Tibial artery (tissue), 4 donors: ENCODE data around the gene ZNF436.

ENCODE experiments used
- DNase-seq, 2 donors: peaks; one replicate each; pipeline ENCODE4 v3.0.0-alpha.2; 2019
- H3K27ac ChIP-seq, 2 donors: fragments of 200-600 bp; sonication (generic) in 1 of 2; 1 replicate in 1 of 2; 2 replicates in 1 of 2; pipeline ENCODE4 v1.5.1; 2018 to 2019; ENCODE audit warnings: mild to moderate bottlenecking in 1 of 2
- H3K27me3 ChIP-seq, 2 donors: fragments of 200-600 bp; sonication (generic) in 1 of 2; one replicate each; pipeline versions ENCODE4 v1.5.1 to v1.6.0; 2016 to 2019
- H3K36me3 ChIP-seq, 3 donors: fragments of 200-600 bp; sonication (generic) in 2 of 3; one replicate each; pipeline ENCODE4 v1.5.1; 2016 to 2019; ENCODE audit warnings: mild to moderate bottlenecking in 2 of 3
- H3K4me1 ChIP-seq, 4 donors: fragments of 200-600 bp; sonication (generic) in 2 of 4; 1 replicate in 3 of 4; 2 replicates in 1 of 4; pipeline ENCODE4 v1.5.1; 2016 to 2019
- H3K4me3 ChIP-seq, 2 donors: fragments of 200-600 bp; sonication (generic) in 1 of 2; 1 replicate in 1 of 2; 2 replicates in 1 of 2; pipeline ENCODE4 v1.5.1; 2018 to 2019; ENCODE audit warnings: mild to moderate bottlenecking in 2 of 2
- H3K9me3 ChIP-seq, 3 donors: fragments of 200-600 bp; sonication (generic) in 1 of 3; one replicate each; pipeline ENCODE4 v1.5.1; 2016 to 2019
- CTCF ChIP-seq, 2 experiments: fragments of 200-600 bp in 1 of 2; fragments of 450-650 bp in 1 of 2; IDR thresholded peaks; one replicate each; pipeline ENCODE4 v1.5.1; 2017 to 2019; ENCODE audit warnings: antibody characterized with exemption in 2 of 2, mild to moderate bottlenecking in 1 of 2, moderate library complexity in 1 of 2
- intact Hi-C: fragments of 100-400 bp; cut with DNase I; formaldehyde crosslinking; loops from one replicate; pipeline ENCODE4 v1.15.0; 2023; ENCODE audit warnings: low total_unique reads

The ZNF436 gene

GRCh38 chr1:23369335-23370013 lies at the start of gene ZNF436:
Gene ZNF436, minus strand, starts transcription at chr1:23369836. Its CDS starts 1,831 bp downstream, at chr1:23368005.
- H3K4me1 ChIP-seq, result peaks cover 0 to 47% (median 39%) of the 10 kb centered on the region in 4 donors
- intact Hi-C loops, result loop anchor here (2.0 to 10.0 kb wide), 2 partner anchors 25 to 165 kb away; partner anchors contain the start of genes E2F2 and HNRNPR
- H3K36me3 ChIP-seq, result peaks cover 13 to 23% (median 20%) of the 10 kb centered on the region in 3 donors
- no peak for TF ChIP-seq CTCF (IDR thresholded peaks at IDR 0.05)
- H3K27me3 ChIP-seq, result no peaks in the 10 kb centered on the region
- peak within 1 kb of the TSS; percentile 71 to 95 for H3K4me3 ChIP-seq
- H3K27ac ChIP-seq, result peak within 1 kb of the TSS; percentile 98 to 99
- peak; percentile 86 to 91 for DNase-seq
- peaks cover 0 to 8% (median 0%) of the 10 kb centered on the region in 3 donors for H3K9me3 ChIP-seq

- H3K4me3 ChIP-seq, result no peak overlapping the region
- peaks cover 0 to 25% (median 18%) of the 10 kb centered on the region in 4 donors for H3K4me1 ChIP-seq
- TF ChIP-seq CTCF (IDR thresholded peaks at IDR 0.05), result no peak
- intact Hi-C loops, result no loop called here
- H3K27me3 ChIP-seq, result no peaks in the 10 kb centered on the region
- no peak for DNase-seq
- H3K9me3 ChIP-seq, result no peaks in the 10 kb centered on the region
- H3K36me3 ChIP-seq, result peaks cover 0 to 26% (median 12%) of the 10 kb centered on the region in 3 donors
- no peak overlapping the region for H3K27ac ChIP-seq
Observed at GRCh38 chr1:23419180-23419579, 49.5 kb upstream of the ZNF436 start.

GRCh38 chr1:23417570-23417969 lies 47.9 kb upstream of the ZNF436 start:
- DNase-seq, result no peak
- no peak for TF ChIP-seq CTCF (IDR thresholded peaks at IDR 0.05)
- Histone ChIP-seq H3K36me3 (peaks cover 0 to 26% (median 12%) of the 10 kb centered on the region in 3 donors), H3K4me1 (peaks cover 0 to 13% (median 6%) of the 10 kb centered on the region in 4 donors), H3K4me3 (no peak overlapping the region), H3K27me3 (no peaks in the 10 kb centered on the region), H3K9me3 (no peaks in the 10 kb centered on the region), H3K27ac (no peak overlapping the region)
- intact Hi-C loops, result no loop called here

GRCh38 chr1:23416964-23417363 lies 47.3 kb upstream of the ZNF436 start:
- Histone ChIP-seq H3K4me1 (peaks cover 0 to 11% (median 2%) of the 10 kb centered on the region in 4 donors), H3K9me3 (no peaks in the 10 kb centered on the region), H3K27me3 (no peaks in the 10 kb centered on the region), H3K4me3 (no peak overlapping the region), H3K36me3 (peaks cover 0 to 26% (median 12%) of the 10 kb centered on the region in 3 donors), H3K27ac (no peak overlapping the region)
- intact Hi-C loops, result no loop called here
- TF ChIP-seq CTCF (IDR thresholded peaks at IDR 0.05), result no peak
- no peak for DNase-seq

GRCh38 chr1:23408797-23409290 lies 39.2 kb upstream of the ZNF436 start:
- Histone ChIP-seq H3K27ac (no peak overlapping the region), H3K4me3 (no peak overlapping the region), H3K27me3 (no peaks in the 10 kb centered on the region), H3K36me3 (peaks cover 0 to 43% (median 13%) of the 10 kb centered on the region in 3 donors), H3K9me3 (no peaks in the 10 kb centered on the region), H3K4me1 (peaks cover 0 to 22% (median 11%) of the 10 kb centered on the region in 4 donors)
- no peak for TF ChIP-seq CTCF (IDR thresholded peaks at IDR 0.05)
- DNase-seq, result no peak
- intact Hi-C loops, result loop anchor here (10.0 kb wide), 1 partner anchor 64 kb away; the partner anchor contains the start of gene HNRNPR
